ENCODE results near the gene NLGN2. TPM values are rescaled to one million over a fixed set of nuclear protein-coding genes. Genes with fewer than 3 reads are reported as not detected.

NLGN2 gene
- total and polyA plus RNA-seq, 2 of the 8 experiments (the other 6 are each of a cell fraction or from before 2014, with no cell fraction given): 21.2 to 62.8 TPM

DNA sequence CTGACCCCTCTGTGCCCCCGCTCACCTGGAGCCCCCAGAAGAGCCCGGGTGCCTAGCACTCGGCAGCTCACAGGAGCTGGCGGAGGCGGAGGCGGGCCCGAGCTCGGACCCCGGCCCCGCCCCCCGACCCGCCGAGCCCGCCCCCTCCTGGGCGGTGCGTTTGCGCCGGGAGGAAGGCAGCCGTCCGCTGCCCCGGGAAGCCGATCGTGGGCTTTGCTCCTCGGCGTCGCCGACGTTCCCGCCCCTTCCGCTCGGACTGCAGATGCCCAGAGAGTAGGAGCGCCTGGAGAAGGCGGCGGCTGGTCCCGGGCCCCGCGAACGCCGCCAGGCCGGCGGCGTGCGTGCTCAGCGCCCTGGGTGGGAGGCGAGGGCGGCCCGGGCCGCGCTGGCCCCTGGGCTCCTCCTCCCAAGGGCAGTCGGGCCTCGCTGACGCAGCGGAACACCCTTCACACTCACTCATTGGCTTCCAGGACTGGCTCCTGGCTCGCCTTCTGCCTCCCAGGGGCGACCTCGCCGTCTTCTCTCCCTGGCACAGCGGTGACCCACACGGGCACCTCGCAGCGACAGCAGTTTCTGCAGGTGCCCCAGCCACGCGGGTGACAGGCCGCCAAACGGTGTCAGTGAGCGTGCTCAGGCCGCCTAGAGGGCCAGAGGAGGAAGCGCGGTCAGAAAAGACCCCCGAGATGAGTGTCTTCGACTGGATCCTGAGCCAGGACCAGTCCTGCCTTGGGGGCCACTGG, 13.0 kb upstream of the NLGN2 start, which contains the start of gene PLSCR3 (continued):
- TF ChIP-seq, protein P1, sequence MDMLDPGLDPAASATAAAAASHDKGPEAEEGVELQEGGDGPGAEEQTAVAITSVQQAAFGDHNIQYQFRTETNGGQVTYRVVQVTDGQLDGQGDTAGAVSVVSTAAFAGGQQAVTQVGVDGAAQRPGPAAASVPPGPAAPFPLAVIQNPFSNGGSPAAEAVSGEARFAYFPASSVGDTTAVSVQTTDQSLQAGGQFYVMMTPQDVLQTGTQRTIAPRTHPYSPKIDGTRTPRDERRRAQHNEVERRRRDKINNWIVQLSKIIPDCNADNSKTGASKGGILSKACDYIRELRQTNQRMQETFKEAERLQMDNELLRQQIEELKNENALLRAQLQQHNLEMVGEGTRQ (IDR thresholded peaks at IDR 0.05; ENCODE audit: low read length): no peak
